ENCODE results near the gene LY6G5B.

Gene LY6G5B

DNA sequence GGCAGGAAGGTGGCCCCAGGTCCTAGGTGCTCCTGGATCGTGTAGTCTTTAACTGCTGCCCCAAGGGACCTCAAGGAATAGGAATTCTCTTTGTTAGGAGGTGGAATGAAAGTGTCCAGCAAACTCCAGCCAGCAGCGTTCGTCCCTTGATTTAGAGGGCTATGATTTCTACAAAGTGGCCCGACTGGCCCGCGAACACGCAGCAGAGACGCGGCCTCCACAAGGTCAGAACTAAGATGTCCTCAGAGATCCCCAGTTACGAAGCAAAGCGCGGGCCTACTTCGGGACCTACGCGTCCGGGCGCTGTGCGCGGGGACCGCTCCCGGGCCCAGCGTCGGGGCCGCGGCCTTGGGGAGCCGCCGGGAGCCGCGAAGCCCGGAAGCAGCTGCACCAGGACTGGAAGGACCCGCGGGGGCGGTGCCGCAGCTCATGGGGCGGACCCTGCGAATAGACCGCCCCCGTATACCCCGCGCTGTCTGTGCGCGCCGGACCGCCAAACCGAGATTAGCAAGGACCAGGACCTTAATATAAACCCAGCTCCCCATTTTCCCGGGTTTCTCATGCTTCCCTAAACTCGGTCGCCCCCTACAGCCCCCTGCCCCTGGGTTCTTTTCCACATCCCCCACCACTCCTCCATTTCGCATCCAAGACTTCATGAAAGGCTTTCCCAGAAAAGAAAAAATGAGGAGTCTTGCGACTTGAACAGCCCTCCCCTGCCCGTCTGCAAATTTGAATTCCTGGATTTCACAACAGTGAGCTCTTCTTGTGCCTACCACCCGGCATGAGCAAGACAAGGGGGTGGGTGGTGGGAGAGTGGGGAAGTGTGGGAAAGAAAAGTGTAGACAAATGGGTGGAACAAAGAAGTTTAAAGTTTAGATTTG is 9.2 kb upstream of the LY6G5B start, which contains the start of gene C6orf47:
Gene C6orf47 (minus strand): TSS at position 398 of the 881 bp plus-strand sequence. CDS start 831 bp downstream, outside the sequence.
- peaks cover 5% of the 10 kb centered on the region for H3K36me3 ChIP-seq (ENCODE audit: control insufficient read depth, insufficient read depth, low read length)
- H3K27me3 ChIP-seq (ENCODE audit: control insufficient read depth, insufficient read depth, low read length): no peaks in the 10 kb centered on the region
- peak within 1 kb of the TSS; percentile 83 for H3K4me3 ChIP-seq (ENCODE audit: low read length)
- peak within 1 kb of the TSS; percentile 83 for H3K9ac ChIP-seq (ENCODE audit: low read length)
- H3K4me1 ChIP-seq (ENCODE audit: control insufficient read depth, insufficient read depth, low read length): peaks cover 38% of the 10 kb centered on the region
- no peaks in the 10 kb centered on the region for H3K9me3 ChIP-seq (ENCODE audit: control insufficient read depth, low read length)

GRCh38 chr6:31661262-31662123 is 8.3 kb upstream of the LY6G5B start:
- no peaks in the 10 kb centered on the region for H3K9me3 ChIP-seq (ENCODE audit: control insufficient read depth, low read length)
- H3K27me3 ChIP-seq (ENCODE audit: control insufficient read depth, insufficient read depth, low read length): no peaks in the 10 kb centered on the region
- peaks cover 5% of the 10 kb centered on the region for H3K36me3 ChIP-seq (ENCODE audit: control insufficient read depth, insufficient read depth, low read length)
- H3K4me3 ChIP-seq (ENCODE audit: low read length): no peak overlapping the region
- peak overlapping the region; percentile 83 for H3K9ac ChIP-seq (ENCODE audit: low read length)
- H3K4me1 ChIP-seq (ENCODE audit: control insufficient read depth, insufficient read depth, low read length): peaks cover 41% of the 10 kb centered on the region

- H3K36me3 ChIP-seq (ENCODE audit: control insufficient read depth, insufficient read depth, low read length): peaks cover 3% of the 10 kb centered on the region
- peaks cover 44% of the 10 kb centered on the region for H3K4me1 ChIP-seq (ENCODE audit: control insufficient read depth, insufficient read depth, low read length)
- H3K4me3 ChIP-seq (ENCODE audit: low read length): no peak overlapping the region
- no peak overlapping the region for H3K9ac ChIP-seq (ENCODE audit: low read length)
- H3K27me3 ChIP-seq (ENCODE audit: control insufficient read depth, insufficient read depth, low read length): no peaks in the 10 kb centered on the region
- H3K9me3 ChIP-seq (ENCODE audit: control insufficient read depth, low read length): no peaks in the 10 kb centered on the region
Measured at GRCh38 chr6:31662124-31662723, 7.6 kb upstream of the LY6G5B start.

DNA sequence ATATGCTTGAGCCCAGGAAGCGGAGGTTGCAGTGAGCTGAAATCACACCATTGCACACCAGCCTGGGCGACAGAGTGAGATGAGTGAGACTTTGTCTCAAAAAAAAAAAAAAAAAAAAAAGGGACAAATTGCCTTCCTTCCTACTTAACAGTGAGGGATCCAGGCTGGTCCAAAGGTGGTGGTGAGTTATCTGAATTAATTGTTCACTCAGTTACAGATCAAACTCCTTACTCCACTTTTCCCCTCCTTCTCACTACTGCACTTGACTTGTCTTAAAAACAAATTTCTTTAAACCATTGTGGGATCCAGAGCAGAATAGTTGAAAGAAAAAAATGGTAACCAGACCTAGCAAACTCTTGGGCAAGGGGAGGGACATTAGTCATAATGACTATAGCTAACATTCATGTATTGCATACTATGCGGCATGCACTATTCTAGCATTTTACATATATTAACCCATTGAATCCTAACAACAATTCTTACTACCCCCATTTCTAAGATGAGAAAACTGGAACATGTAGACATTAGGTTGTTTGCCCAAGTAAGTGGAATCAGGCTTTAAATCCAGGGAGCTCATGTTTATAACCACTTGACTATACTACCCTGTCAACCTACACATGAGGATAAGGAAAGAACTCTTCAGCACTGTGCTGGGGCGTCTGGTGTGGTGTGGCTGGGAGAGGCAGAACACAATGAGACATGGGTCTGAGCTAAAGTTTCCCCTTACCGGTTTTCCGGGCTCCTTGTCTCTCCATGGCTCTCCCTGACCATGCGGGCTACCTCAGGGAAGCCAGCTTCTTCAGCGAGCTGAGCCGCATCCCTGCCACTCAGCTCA is 6.4 kb upstream of the LY6G5B start:
- Histone ChIP-seq H3K36me3 (ENCODE audit: control insufficient read depth, insufficient read depth, low read length) (peaks cover 1% of the 10 kb centered on the region), H3K9ac (ENCODE audit: low read length) (peak overlapping the region; percentile 92), H3K9me3 (ENCODE audit: control insufficient read depth, low read length) (no peaks in the 10 kb centered on the region), H3K4me3 (ENCODE audit: low read length) (peak overlapping the region; percentile 83), H3K27me3 (ENCODE audit: control insufficient read depth, insufficient read depth, low read length) (no peaks in the 10 kb centered on the region), H3K4me1 (ENCODE audit: control insufficient read depth, insufficient read depth, low read length) (peaks cover 38% of the 10 kb centered on the region)

DNA sequence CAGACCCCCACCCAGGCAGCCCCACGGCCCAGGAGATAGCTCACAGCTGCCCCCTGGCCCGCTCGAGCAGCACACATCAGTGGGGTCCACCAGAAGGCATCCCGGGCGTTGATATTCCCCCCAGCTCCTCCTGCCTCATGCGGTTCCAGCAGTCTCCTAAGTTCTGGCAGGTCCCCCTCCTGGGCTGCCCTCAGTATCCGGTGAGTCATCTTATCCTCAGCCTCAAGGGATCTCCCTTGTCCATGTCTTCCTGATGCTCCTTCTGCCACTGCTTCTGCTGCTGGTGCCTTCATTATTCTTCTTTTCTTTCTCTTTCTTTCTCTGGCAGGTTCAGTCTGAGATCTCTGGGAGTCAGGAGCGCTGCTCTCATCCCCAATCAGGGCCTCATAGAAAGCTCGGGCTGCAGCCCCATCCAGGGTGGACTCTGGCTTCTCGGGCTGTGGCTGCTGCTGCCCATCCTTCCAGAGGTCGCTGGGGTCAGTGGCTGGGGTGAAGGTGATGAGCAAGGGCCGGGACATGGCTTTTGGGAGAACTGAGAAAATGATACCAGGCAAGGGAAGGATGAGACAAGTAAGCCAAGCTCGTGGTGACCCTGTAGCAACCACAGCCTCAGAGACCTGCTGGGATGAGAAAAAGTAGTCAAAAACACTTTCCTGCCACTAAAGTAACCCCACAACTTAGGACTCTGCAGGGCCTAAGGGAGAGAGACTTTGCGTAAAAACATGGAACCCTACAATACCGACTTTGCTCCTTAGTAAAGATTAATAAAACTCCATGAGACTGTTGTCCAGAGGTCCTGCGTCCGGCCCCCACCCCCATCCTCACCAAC is 5.6 kb upstream of the LY6G5B start:
- Histone ChIP-seq H3K9me3 (ENCODE audit: control insufficient read depth, low read length) (no peaks in the 10 kb centered on the region), H3K36me3 (ENCODE audit: control insufficient read depth, insufficient read depth, low read length) (peaks cover 9% of the 10 kb centered on the region), H3K27me3 (ENCODE audit: control insufficient read depth, insufficient read depth, low read length) (no peaks in the 10 kb centered on the region), H3K4me1 (ENCODE audit: control insufficient read depth, insufficient read depth, low read length) (peaks cover 30% of the 10 kb centered on the region), H3K4me3 (ENCODE audit: low read length) (peak overlapping the region; percentile 83), H3K9ac (ENCODE audit: low read length) (peak overlapping the region; percentile 92)

DNA sequence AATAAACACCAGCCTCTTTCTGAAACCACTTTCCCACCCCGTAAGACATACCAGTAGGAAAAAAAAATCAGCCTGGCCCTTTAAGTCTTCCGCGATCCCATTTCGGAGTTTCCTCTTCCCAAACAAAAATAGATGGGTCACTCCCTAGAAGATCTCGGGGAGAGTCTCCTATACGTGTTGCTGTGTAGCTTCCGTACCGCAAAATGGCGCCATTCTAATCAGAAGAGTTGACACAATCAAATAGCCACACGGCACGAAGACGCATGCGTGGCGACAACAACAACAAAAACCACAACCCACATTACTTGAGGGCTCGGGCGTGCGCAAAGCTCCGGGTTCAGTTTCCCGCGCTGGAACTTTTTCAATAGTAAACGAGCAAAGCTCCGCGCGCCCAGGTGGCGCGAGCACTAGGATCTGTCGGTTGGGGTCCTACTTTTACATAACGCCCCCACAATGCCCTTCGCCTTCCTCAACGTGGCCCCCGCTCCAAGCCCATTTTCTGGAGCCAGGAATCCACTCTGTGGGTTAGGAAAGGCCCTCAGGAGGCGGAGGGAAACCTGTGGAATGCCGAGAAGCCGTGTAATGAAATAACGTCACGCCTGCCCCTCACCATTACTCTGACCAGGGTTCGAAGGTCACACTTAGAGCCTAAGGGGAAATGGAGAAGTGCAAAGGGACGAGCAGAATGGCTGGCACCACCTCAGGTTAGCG is 4.8 kb upstream of the LY6G5B start, which contains the start of gene GPANK1:
Gene GPANK1 (minus strand): TSS at position 208 of the 711 bp plus-strand sequence. CDS start 519 bp downstream, outside the sequence.
- H3K9ac ChIP-seq (ENCODE audit: low read length): peak within 1 kb of the TSS; percentile 92
- peaks cover 24% of the 10 kb centered on the region for H3K4me1 ChIP-seq (ENCODE audit: control insufficient read depth, insufficient read depth, low read length)
- H3K36me3 ChIP-seq (ENCODE audit: control insufficient read depth, insufficient read depth, low read length): peaks cover 16% of the 10 kb centered on the region
- H3K9me3 ChIP-seq (ENCODE audit: control insufficient read depth, low read length): no peaks in the 10 kb centered on the region
- no peaks in the 10 kb centered on the region for H3K27me3 ChIP-seq (ENCODE audit: control insufficient read depth, insufficient read depth, low read length)
- peak within 1 kb of the TSS; percentile 83 for H3K4me3 ChIP-seq (ENCODE audit: low read length)

GRCh38 chr6:31665501-31666336 is 4.1 kb upstream of the LY6G5B start, which contains the start of gene CSNK2B:
Gene CSNK2B, plus strand, starts transcription at chr6:31666080. Its CDS starts 752 bp downstream, at chr6:31666832.
- Histone ChIP-seq H3K9me3 (ENCODE audit: control insufficient read depth, low read length) (no peaks in the 10 kb centered on the region), H3K4me3 (ENCODE audit: low read length) (peak within 1 kb of the TSS; percentile 90), H3K36me3 (ENCODE audit: control insufficient read depth, insufficient read depth, low read length) (peaks cover 16% of the 10 kb centered on the region), H3K9ac (ENCODE audit: low read length) (peak within 1 kb of the TSS; percentile 92), H3K27me3 (ENCODE audit: control insufficient read depth, insufficient read depth, low read length) (no peaks in the 10 kb centered on the region), H3K4me1 (ENCODE audit: control insufficient read depth, insufficient read depth, low read length) (peaks cover 24% of the 10 kb centered on the region)

DNA sequence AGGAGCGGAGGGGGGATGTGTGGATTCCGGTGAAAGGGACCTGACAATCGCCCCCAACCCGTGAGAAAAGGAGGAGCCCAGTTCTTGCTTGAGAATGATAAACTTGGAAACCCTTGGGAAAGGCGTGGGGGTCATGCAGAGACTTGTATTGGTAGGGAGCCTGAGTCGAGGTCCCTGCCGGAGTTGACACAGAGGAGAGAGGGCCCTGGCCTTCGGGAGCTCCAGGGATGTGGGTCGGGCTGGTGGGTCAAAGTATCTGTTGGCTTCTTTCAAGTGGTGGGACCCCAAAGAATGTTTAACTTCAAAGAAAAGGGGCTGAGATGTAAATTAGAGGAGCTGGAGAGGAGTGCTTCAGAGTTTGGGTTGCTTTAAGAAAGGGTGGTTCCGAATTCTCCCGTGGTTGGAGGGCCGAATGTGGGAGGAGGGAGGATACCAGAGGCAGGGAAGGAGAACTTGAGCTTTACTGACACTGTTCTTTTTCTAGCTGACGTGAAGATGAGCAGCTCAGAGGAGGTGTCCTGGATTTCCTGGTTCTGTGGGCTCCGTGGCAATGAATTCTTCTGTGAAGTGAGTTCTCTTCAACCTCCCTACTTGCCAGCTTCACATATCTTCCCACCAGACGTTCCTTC is 3.3 kb upstream of the LY6G5B start:
- Histone ChIP-seq H3K9ac (ENCODE audit: low read length) (peak overlapping the region; percentile 90), H3K4me3 (ENCODE audit: low read length) (peak overlapping the region; percentile 90), H3K4me1 (ENCODE audit: control insufficient read depth, insufficient read depth, low read length) (peaks cover 19% of the 10 kb centered on the region), H3K9me3 (ENCODE audit: control insufficient read depth, low read length) (no peaks in the 10 kb centered on the region), H3K36me3 (ENCODE audit: control insufficient read depth, insufficient read depth, low read length) (peaks cover 21% of the 10 kb centered on the region), H3K27me3 (ENCODE audit: control insufficient read depth, insufficient read depth, low read length) (no peaks in the 10 kb centered on the region)

DNA sequence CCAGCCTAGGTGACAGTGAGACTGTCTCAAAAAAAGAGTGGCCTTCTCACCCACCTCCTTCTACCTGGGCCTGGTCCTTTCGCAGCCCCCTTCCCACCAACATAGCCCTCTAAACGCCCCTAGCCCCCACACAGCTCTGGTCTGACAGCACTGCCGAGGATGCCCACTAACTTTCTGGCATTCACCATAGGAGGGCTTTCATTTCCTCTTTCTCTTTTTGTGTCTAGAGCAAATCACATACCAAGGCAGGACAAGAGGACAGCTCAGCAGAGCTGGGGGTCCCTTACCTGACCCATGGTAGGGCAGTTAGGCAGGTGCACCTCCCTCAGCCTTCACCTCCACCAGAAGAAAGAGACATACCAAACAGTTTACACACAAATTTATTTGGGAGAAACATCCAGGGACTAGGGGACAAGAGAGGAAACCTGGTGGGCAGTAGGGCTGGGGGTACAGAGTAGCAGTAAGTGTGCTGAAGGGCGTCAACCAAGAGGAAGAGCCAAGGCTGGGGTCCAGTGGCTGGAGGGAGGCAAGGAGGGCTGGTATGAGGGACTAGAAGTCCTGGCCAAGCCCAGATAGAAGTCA is 6.6 kb downstream of the LY6G5B start:
- Histone ChIP-seq H3K9ac (ENCODE audit: low read length) (no peak overlapping the region), H3K27me3 (ENCODE audit: control insufficient read depth, insufficient read depth, low read length) (no peaks in the 10 kb centered on the region), H3K4me3 (ENCODE audit: low read length) (no peak overlapping the region), H3K36me3 (ENCODE audit: control insufficient read depth, insufficient read depth, low read length) (peaks cover 7% of the 10 kb centered on the region), H3K4me1 (ENCODE audit: control insufficient read depth, insufficient read depth, low read length) (peaks cover 7% of the 10 kb centered on the region), H3K9me3 (ENCODE audit: control insufficient read depth, low read length) (no peaks in the 10 kb centered on the region)
